T-cell (primary cell): ENCODE results near the gene TXK. TPM values are rescaled to one million over a fixed set of nuclear protein-coding genes. Genes with fewer than 3 reads are reported as not detected.
A peak's percentile ranks its signal among the peaks of the same experiment; 100 is the strongest.

Source experiments
- ATAC-seq, 4 experiments: fragments of 200-7000 bp in 3 of 4; fragments of 150-1000 bp in 1 of 4; cut with Tn5 transposase; replicated peaks in 1 of 4; 1 replicate in 3 of 4; 2 replicates in 1 of 4; pipeline ENCODE4 v1.10.0; 2021; ENCODE audit warnings: moderate library complexity in 3 of 4, mild to moderate bottlenecking in 2 of 4, moderate number of reproducible peaks in 1 of 4
- CTCF ChIA-PET, 2 donors: fragments of 300-600 bp; sonication (Branson Sonifier 250); formaldehyde crosslinking; loops; one replicate each; lab custom pipeline; 2022; ENCODE audit warnings: antibody characterized with exemption in 2 of 2; lab: Charles Lee
- POLR2A ChIA-PET, 2 donors: fragments of 300-600 bp; sonication (Branson Sonifier 250); formaldehyde crosslinking; loops; one replicate each; lab custom pipeline; 2022; ENCODE audit warnings: antibody characterized with exemption in 2 of 2; lab: Charles Lee
- DNase-seq, 35 experiments: peaks; one replicate each; pipeline versions ENCODE4 v3.0.0 to v3.0.0-alpha.2; 2013 to 2023
- H3K27ac ChIP-seq: one replicate; pipeline ENCODE4 v1.5.1; 2013; ENCODE audit warnings: low read length
- H3K27me3 ChIP-seq, 2 experiments: replicated peaks in 1 of 2; 1 replicate in 1 of 2; 2 replicates in 1 of 2; pipeline versions ENCODE4 v1.6.1 to v1.7.0; 2013; ENCODE audit warnings: low read length in 1 of 2, mixed read lengths in 1 of 2; ENCODE audit not compliant: control insufficient read depth in 2 of 2, insufficient read depth in 2 of 2; ENCODE audit errors: extremely low read depth in 1 of 2
- H3K36me3 ChIP-seq, 2 donors: 1 replicate in 1 of 2; 2 replicates in 1 of 2; pipeline versions ENCODE4 v1.6.1 to v1.7.0; 2013; ENCODE audit warnings: low read length in 1 of 2; ENCODE audit not compliant: control insufficient read depth in 2 of 2, insufficient read depth in 1 of 2; ENCODE audit errors: extremely low read depth in 1 of 2
- H3K4me1 ChIP-seq, 2 experiments: 1 replicate in 1 of 2; 2 replicates in 1 of 2; pipeline versions ENCODE4 v1.6.1 to v1.7.0; 2013; ENCODE audit warnings: low read length in 2 of 2, mixed read lengths in 1 of 2; ENCODE audit not compliant: insufficient read depth in 2 of 2, control insufficient read depth in 1 of 2; ENCODE audit errors: extremely low read depth in 1 of 2
- H3K4me3 ChIP-seq, 2 donors: 1 replicate in 1 of 2; 2 replicates in 1 of 2; pipeline versions ENCODE4 v1.5.1 to v1.7.0; 2013; ENCODE audit warnings: mild to moderate bottlenecking in 2 of 2, low read length in 1 of 2, moderate library complexity in 1 of 2; ENCODE audit not compliant: control insufficient read depth in 1 of 2; ENCODE audit errors: extremely low read depth in 1 of 2
- H3K9me3 ChIP-seq: 2 replicates; pipeline ENCODE4 v1.7.0; 2013
- H3K27ac Mint-ChIP-seq, 2 donors: one replicate each; pipeline ENCODE4 v1.8.0; 2020 to 2021; ENCODE audit warnings: mild to moderate bottlenecking in 2 of 2, mixed read lengths in 2 of 2
- H3K27me3 Mint-ChIP-seq, 2 donors: one replicate each; pipeline ENCODE4 v1.8.0; 2021 to 2022; ENCODE audit warnings: mixed read lengths in 2 of 2
- H3K36me3 Mint-ChIP-seq: one replicate; pipeline ENCODE4 v1.8.0; 2021; ENCODE audit warnings: mixed read lengths
- H3K4me1 Mint-ChIP-seq, 3 donors: one replicate each; pipeline ENCODE4 v1.8.0; 2020 to 2022; ENCODE audit warnings: mixed read lengths in 3 of 3, mild to moderate bottlenecking in 1 of 3
- H3K4me3 Mint-ChIP-seq, 3 donors: one replicate each; pipeline ENCODE4 v1.8.0; 2020 to 2022; ENCODE audit warnings: mild to moderate bottlenecking in 3 of 3, mixed read lengths in 3 of 3, moderate library complexity in 3 of 3
- H3K9me3 Mint-ChIP-seq, 3 donors: one replicate each; pipeline ENCODE4 v1.8.0; 2020 to 2022; ENCODE audit warnings: mixed read lengths in 3 of 3
- WGBS: methylation state at CpG from one replicate; pipeline ENCODE4 v1.1.5; 2013; ENCODE audit warnings: missing lambda C conversion rate; ENCODE audit not compliant: insufficient coverage; 5-methylcytosine and 5-hydroxymethylcytosine counted together
- total RNA-seq, 35 experiments: library from RNA in 6 of 35; stranded (reverse) in 6 of 35; fragments of 120-200 nt in 1 of 35; gene quantifications; one replicate each; pipeline versions ENCODE4 v1.2.1 to v1.2.4 and lab custom pipeline; 2013 to 2026

Gene TXK
- total RNA-seq, 5 donors from 2014 or later (not counting 1 experiment from before 2014, with no cell fraction given): 55.3 to 161 (median 77.9) TPM

DNA sequence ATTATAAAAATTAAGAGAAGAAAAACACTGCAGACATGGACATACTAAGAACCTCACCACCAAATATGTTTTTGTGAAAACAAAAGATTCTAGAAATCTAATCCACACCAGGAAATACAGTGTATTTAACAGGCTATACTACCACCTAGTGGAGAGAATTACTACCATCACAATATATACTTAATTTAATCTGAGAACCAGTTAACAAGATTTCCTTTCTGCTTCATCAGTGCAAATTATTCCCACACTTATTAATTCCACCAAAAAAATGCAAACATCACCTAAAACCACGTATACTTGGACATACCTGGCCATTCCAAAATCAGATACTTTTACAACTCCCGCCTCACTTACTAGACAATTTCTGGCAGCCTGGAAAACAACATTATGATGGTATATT, 7.0 kb upstream of the TXK start:
- H3K4me1 Mint-ChIP-seq: peaks cover 50 to 53% (median 51%) of the 10 kb centered on the region in 3 donors
- no peak overlapping the region for H3K4me3 Mint-ChIP-seq
- Histone ChIP-seq H3K27ac (no peak overlapping the region), H3K4me1 (peaks cover 39 to 46% of the 10 kb centered on the region in 2 experiments), H3K36me3 (no peaks in the 10 kb centered on the region), H3K4me3 (no peak overlapping the region), H3K9me3 (no peaks in the 10 kb centered on the region), H3K27me3 (no peaks in the 10 kb centered on the region)
- no peak overlapping the region for H3K27ac Mint-ChIP-seq
- ATAC-seq (peak in 1 of 4 experiments; percentile 20), DNase-seq (peak in 1 of 35 experiments; percentile 72)
- no CpG with 5 or more reads among the region's 2 CpGs for WGBS
- no peaks in the 10 kb centered on the region for H3K9me3 Mint-ChIP-seq
- ChIA-PET POLR2A (no interaction called here), CTCF (interaction anchor here (1.0 to 3.9 kb wide), 5 partner anchors 10 to 108 kb away, joined by 3 to 77 read pairs (median 4); no protein-coding TSS in a partner anchor)
- no peaks in the 10 kb centered on the region for H3K27me3 Mint-ChIP-seq
- peaks cover 2% of the 10 kb centered on the region for H3K36me3 Mint-ChIP-seq

DNA sequence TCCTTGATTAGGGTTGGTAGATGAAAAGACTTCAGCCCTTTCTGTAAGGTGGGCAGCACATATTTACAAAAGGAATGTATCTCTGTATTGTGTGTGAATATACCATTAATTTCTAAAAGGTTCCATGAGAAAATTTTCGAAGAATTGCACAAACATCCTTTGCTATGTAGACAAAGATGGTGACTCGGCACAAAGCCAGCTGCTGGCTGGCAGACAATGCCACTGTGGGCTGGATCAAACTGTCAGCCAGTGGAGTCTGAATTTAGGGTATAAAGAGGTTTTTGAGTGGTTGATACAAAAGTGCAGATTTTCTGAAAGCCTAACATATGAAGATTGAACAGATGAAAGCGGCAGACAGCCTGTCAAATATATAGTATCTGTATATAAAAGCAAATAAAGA, 5.6 kb upstream of the TXK start:
- Mint-ChIP-seq H3K4me3 (peak overlapping the region in 2 of 3 donors; percentile 51 to 74), H3K36me3 (peaks cover 2% of the 10 kb centered on the region), H3K27ac (peak overlapping the region; percentile 98 to 99), H3K4me1 (peaks cover 63 to 67% (median 65%) of the 10 kb centered on the region in 3 donors), H3K9me3 (no peaks in the 10 kb centered on the region), H3K27me3 (no peaks in the 10 kb centered on the region)
- ATAC-seq: no peak
- DNase-seq: peak in 31 of 35 experiments; percentile 17 to 62 (median 43)
- Histone ChIP-seq H3K4me1 (peaks cover 51 to 60% of the 10 kb centered on the region in 2 experiments), H3K36me3 (no peaks in the 10 kb centered on the region), H3K27me3 (no peaks in the 10 kb centered on the region), H3K4me3 (no peak overlapping the region), H3K9me3 (no peaks in the 10 kb centered on the region), H3K27ac (peak overlapping the region; percentile 78)
- WGBS: no CpG with 5 or more reads among the region's 3 CpGs
- CTCF ChIA-PET: interaction anchor here (0.6 to 3.9 kb wide), 17 partner anchors 8 to 232 kb away, joined by 3 to 77 read pairs (median 5); no protein-coding TSS in a partner anchor
- POLR2A ChIA-PET: interaction anchor here (0.6 to 1.1 kb wide), 4 partner anchors 9 to 55 kb away, joined by 3 to 4 read pairs (median 3); no protein-coding TSS in a partner anchor

DNA sequence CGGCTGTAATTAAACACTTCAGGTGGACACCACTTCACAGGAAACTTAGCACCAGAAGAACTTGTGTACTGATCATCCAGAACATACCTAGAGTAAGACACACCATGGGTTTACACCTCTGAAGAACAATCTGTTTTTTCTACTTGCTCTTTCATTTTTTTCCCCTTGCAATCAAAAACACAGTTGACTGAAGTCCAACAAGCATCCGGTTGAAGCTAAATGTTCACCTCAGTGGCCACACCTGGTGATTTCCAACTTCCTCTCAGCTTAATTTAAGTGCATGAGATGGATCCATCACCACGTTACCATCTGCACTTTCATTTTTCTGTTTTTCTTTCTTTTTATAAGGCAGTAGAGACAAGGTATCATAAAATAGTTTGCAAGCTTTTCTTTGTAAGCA, 4.9 kb upstream of the TXK start:
- H3K9me3 ChIP-seq: no peaks in the 10 kb centered on the region
- peak; percentile 55 to 82 (median 66) for ATAC-seq
- CTCF ChIA-PET: interaction anchor here (0.5 to 3.9 kb wide), 17 partner anchors 7 to 779 kb away, joined by 3 to 77 read pairs (median 4); no protein-coding TSS in a partner anchor
- peaks cover 53 to 64% of the 10 kb centered on the region in 2 experiments for H3K4me1 ChIP-seq
- DNase-seq: peak in 31 of 35 experiments; percentile 14 to 80 (median 44)
- Mint-ChIP-seq H3K4me3 (peak overlapping the region; percentile 51 to 74 (median 71)), H3K4me1 (peaks cover 71 to 74% (median 72%) of the 10 kb centered on the region in 3 donors), H3K36me3 (no peaks in the 10 kb centered on the region), H3K27ac (peak overlapping the region; percentile 98 to 99), H3K27me3 (no peaks in the 10 kb centered on the region), H3K9me3 (no peaks in the 10 kb centered on the region)
- no peaks in the 10 kb centered on the region for H3K36me3 ChIP-seq
- H3K27me3 ChIP-seq: no peaks in the 10 kb centered on the region
- H3K27ac ChIP-seq: peak overlapping the region; percentile 78
- 38% methylated on average over 2 of the region's 3 CpGs for WGBS
- POLR2A ChIA-PET: interaction anchor here (0.8 to 1.1 kb wide), 4 partner anchors 8 to 52 kb away, joined by 3 to 4 read pairs (median 3); no protein-coding TSS in a partner anchor
- peak overlapping the region in 1 of 2 donors; percentile 1 for H3K4me3 ChIP-seq

DNA sequence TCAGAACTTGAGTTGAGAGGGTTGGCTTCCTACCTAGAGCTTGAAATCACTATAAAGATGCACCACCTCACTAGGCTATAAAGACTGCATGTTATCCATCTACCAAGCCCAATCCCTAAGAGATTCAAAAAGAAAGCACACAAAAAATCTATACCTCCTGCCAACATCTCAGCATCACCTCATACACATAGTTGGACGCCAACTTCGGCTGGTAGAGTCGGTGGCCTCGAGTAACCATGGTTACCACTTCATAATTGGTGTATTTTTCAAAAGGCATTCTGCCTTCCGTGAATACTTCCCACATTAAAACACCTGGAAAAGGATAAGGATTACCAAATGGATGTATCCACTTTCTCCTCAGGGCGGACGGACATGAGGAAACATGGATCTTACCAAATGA, 4.5 kb upstream of the TXK start:
- H3K27ac ChIP-seq: peak overlapping the region; percentile 78
- H3K4me1 ChIP-seq: peaks cover 53 to 64% of the 10 kb centered on the region in 2 experiments
- no peaks in the 10 kb centered on the region for H3K9me3 ChIP-seq
- ATAC-seq (peak in 1 of 4 experiments; percentile 21), DNase-seq (peak in 2 of 35 experiments; percentile 17 to 43)
- no peaks in the 10 kb centered on the region for H3K36me3 ChIP-seq
- ChIA-PET POLR2A (interaction anchor here (0.6 to 1.1 kb wide), 5 partner anchors 9 to 24 kb away, joined by 3 to 7 read pairs (median 3); no protein-coding TSS in a partner anchor), CTCF (interaction anchor here (0.5 to 3.9 kb wide), 16 partner anchors 7 to 779 kb away, joined by 3 to 77 read pairs (median 7); no protein-coding TSS in a partner anchor)
- no peaks in the 10 kb centered on the region for H3K27me3 Mint-ChIP-seq
- H3K27me3 ChIP-seq: no peaks in the 10 kb centered on the region
- H3K36me3 Mint-ChIP-seq: no peaks in the 10 kb centered on the region
- H3K27ac Mint-ChIP-seq: peak overlapping the region; percentile 98 to 99
- H3K4me3 ChIP-seq: peak overlapping the region; percentile 1 to 19
- no peaks in the 10 kb centered on the region for H3K9me3 Mint-ChIP-seq
- 63% methylated on average over 2 of the region's 7 CpGs for WGBS
- peak overlapping the region; percentile 51 to 74 (median 71) for H3K4me3 Mint-ChIP-seq
- peaks cover 74 to 75% (median 74%) of the 10 kb centered on the region in 3 donors for H3K4me1 Mint-ChIP-seq

DNA sequence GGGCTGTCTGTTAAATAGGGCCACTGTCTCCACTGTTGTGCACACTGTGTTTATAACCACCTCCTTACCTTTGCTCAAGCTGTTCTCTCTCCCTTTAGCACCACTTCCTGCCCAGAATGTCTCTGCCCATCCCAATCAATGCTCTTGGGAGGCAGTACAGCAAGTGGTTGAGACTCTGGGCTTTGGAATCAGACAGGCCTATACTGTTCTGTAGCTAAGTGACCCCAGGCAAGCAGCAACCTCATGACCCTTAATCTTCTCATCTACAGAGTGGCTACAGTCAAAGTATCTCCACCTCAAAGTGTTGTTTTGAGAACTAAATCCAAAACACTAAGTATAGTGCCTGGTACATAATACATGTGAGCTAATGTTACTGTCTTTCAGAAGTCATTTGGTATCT, 3.8 kb upstream of the TXK start:
- H3K9me3 ChIP-seq: no peaks in the 10 kb centered on the region
- peak overlapping the region; percentile 3 to 33 for H3K4me3 ChIP-seq
- H3K27ac ChIP-seq: peak overlapping the region; percentile 78
- no peaks in the 10 kb centered on the region for H3K27me3 ChIP-seq
- Mint-ChIP-seq H3K36me3 (no peaks in the 10 kb centered on the region), H3K9me3 (no peaks in the 10 kb centered on the region), H3K4me1 (peaks cover 74 to 75% (median 74%) of the 10 kb centered on the region in 3 donors), H3K27me3 (no peaks in the 10 kb centered on the region), H3K4me3 (peak overlapping the region; percentile 51 to 74 (median 71)), H3K27ac (peak overlapping the region; percentile 98 to 99)
- ChIA-PET POLR2A (interaction anchor here (0.7 to 1.1 kb wide), 4 partner anchors 9 to 213 kb away, joined by 3 to 7 read pairs (median 4); no protein-coding TSS in a partner anchor), CTCF (interaction anchor here (0.8 to 3.9 kb wide), 6 partner anchors 9 to 104 kb away, joined by 3 to 77 read pairs (median 17); no protein-coding TSS in a partner anchor)
- ATAC-seq (peak; percentile 32 to 53 (median 48)), DNase-seq (peak in 10 of 35 experiments; percentile 6 to 48 (median 25))
- H3K36me3 ChIP-seq: no peaks in the 10 kb centered on the region
- H3K4me1 ChIP-seq: peaks cover 53 to 64% of the 10 kb centered on the region in 2 experiments

DNA sequence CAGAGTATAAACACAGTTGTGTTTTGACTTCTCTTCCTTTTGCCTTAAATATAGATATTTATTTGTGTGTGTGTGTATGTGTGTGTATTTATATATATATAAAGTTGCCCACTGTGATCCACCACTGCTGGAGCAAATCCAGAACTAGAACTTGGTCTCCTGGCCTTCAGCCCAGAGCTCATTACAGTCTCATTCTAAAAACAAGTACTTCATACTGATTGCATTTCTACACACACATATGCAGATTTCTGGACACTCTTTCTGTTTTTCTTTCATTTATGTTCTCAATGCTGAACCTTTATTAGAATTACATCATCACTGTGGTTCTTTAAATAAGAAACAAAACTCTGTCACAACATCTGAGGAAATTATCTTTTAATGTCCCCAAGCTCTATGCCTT, 381 bp downstream of the TXK start:
- Histone ChIP-seq H3K9me3 (no peaks in the 10 kb centered on the region), H3K27ac (peak overlapping the region; percentile 78), H3K4me3 (peak overlapping the region; percentile 56 to 89), H3K36me3 (peaks cover 0 to 6% of the 10 kb centered on the region in 2 donors), H3K4me1 (peaks cover 61 to 70% of the 10 kb centered on the region in 2 experiments), H3K27me3 (no peaks in the 10 kb centered on the region)
- Mint-ChIP-seq H3K36me3 (peaks cover 16% of the 10 kb centered on the region), H3K4me1 (peaks cover 82 to 86% (median 83%) of the 10 kb centered on the region in 3 donors), H3K27ac (peak overlapping the region; percentile 98 to 99), H3K27me3 (no peaks in the 10 kb centered on the region), H3K9me3 (no peaks in the 10 kb centered on the region), H3K4me3 (peak overlapping the region; percentile 88 to 91 (median 90))
- DNase-seq: no peak
- POLR2A ChIA-PET: no interaction called here
- CTCF ChIA-PET: interaction anchor here in 1 of 2 donors (0.8 to 1.4 kb wide), 2 partner anchors 9 to 16 kb away, joined by 3 read pairs; no protein-coding TSS in a partner anchor
- no peak for ATAC-seq
